Endothelial cell of umbilical vein (primary cell): ENCODE results near the gene NEU2. TPM values are rescaled to one million over a fixed set of nuclear protein-coding genes. Genes with fewer than 3 reads are reported as not detected.
A peak's percentile ranks its signal among the peaks of the same experiment; 100 is the strongest.

Source experiments
- BruUV-seq: library from RNA; stranded (reverse); fragments of 400-500 nt; replicated peaks from 2 replicates; lab custom pipeline; 2021; lab: Mats Ljungman, UMichigan
- CTCF ChIA-PET: fragments of 300-600, 350-600 bp; sonication (Branson Sonifier 250); formaldehyde crosslinking; loops from one replicate; lab custom pipeline; 2021; ENCODE audit warnings: antibody characterized with exemption, inconsistent platforms; lab: Charles Lee
- POLR2A ChIA-PET: fragments of 300-600, 350-600 bp; sonication (Branson Sonifier 250); formaldehyde crosslinking; loops from one replicate; lab custom pipeline; 2021; ENCODE audit warnings: antibody characterized with exemption, inconsistent platforms; lab: Charles Lee
- DNase-seq: peaks from one replicate; pipeline ENCODE4 v3.0.0-alpha.2; 2011; ENCODE audit warnings: low read depth, low spot score
- FAIRE-seq: peaks from 2 replicates; lab custom pipeline; 2011; peaks lifted over from hg19 to GRCh38; lab: Jason Lieb, UNC
- H2AFZ ChIP-seq: 2 replicates; pipeline ENCODE4 v1.6.0; 2012; ENCODE audit warnings: low read depth, low read length, control low read depth, inconsistent platforms
- H3K27ac ChIP-seq: 2 replicates; pipeline ENCODE4 v1.5.1; 2011; ENCODE audit warnings: low read depth, mild to moderate bottlenecking, control low read depth, low read length, moderate library complexity; ENCODE audit not compliant: insufficient read depth
- H3K27me3 ChIP-seq, 2 experiments: 2 replicates each; pipeline versions ENCODE4 v1.6.0 to v1.6.1; 2011; ENCODE audit warnings: low read length in 2 of 2, mixed read lengths in 1 of 2; ENCODE audit not compliant: control insufficient read depth in 2 of 2, insufficient read depth in 2 of 2
- H3K36me3 ChIP-seq, 2 experiments: 2 replicates in 1 of 2; 3 replicates in 1 of 2; pipeline ENCODE4 v1.5.1; 2011; ENCODE audit warnings: low read length in 2 of 2, mild to moderate bottlenecking in 1 of 2, moderate library complexity in 1 of 2; ENCODE audit not compliant: control insufficient read depth in 2 of 2, insufficient read depth in 2 of 2; ENCODE audit errors: extremely low read depth in 1 of 2
- H3K4me1 ChIP-seq: 3 replicates; pipeline ENCODE4 v1.5.1; 2011; ENCODE audit warnings: mild to moderate bottlenecking, low read length; ENCODE audit not compliant: control insufficient read depth, insufficient read depth; ENCODE audit errors: extremely low read depth
- H3K4me2 ChIP-seq: 2 replicates; pipeline ENCODE4 v1.6.1; 2011; ENCODE audit warnings: low read length, control low read depth, mixed read lengths; ENCODE audit not compliant: insufficient read depth
- H3K4me3 ChIP-seq, 3 experiments: fragments of 200-600 bp in 1 of 3; sonication (generic), shearing (Covaris generic) in 1 of 3; replicated peaks in 1 of 3; 2 replicates each; pipeline ENCODE4 v1.5.1; 2011 to 2016; ENCODE audit warnings: control low read depth in 3 of 3, low read length in 3 of 3, mild to moderate bottlenecking in 2 of 3, inconsistent platforms in 1 of 3, low read depth in 1 of 3, moderate library complexity in 1 of 3; ENCODE audit not compliant: insufficient read depth in 1 of 3
- H3K79me2 ChIP-seq: 2 replicates; pipeline ENCODE4 v1.6.0; 2012; ENCODE audit warnings: low read length, inconsistent platforms; ENCODE audit not compliant: control insufficient read depth, insufficient read depth
- H3K9ac ChIP-seq: replicated peaks from 2 replicates; pipeline ENCODE3; 2011; ENCODE audit warnings: low read length, control low read depth; ENCODE audit not compliant: insufficient read depth; ENCODE audit errors: extremely low read depth
- H3K9me1 ChIP-seq: replicated peaks from 3 replicates; pipeline ENCODE4 v1.6.0; 2011; ENCODE audit warnings: mild to moderate bottlenecking, low read length; ENCODE audit not compliant: control insufficient read depth, insufficient read depth; ENCODE audit errors: extremely low read depth
- H3K9me3 ChIP-seq: replicated peaks from 2 replicates; pipeline ENCODE4 v1.5.1; 2012; ENCODE audit warnings: low read length, inconsistent platforms; ENCODE audit not compliant: control insufficient read depth, insufficient read depth
- H4K20me1 ChIP-seq: replicated peaks from 2 replicates; pipeline ENCODE3; 2011; ENCODE audit warnings: mild to moderate bottlenecking, low read length; ENCODE audit not compliant: control insufficient read depth, insufficient read depth; ENCODE audit errors: extremely low read depth
- CTCF ChIP-seq, 2 donors: IDR thresholded peaks; 1 replicate in 1 of 2; 2 replicates in 1 of 2; pipeline ENCODE4 v1.5.1; 2011; ENCODE audit warnings: low read length in 2 of 2, mild to moderate bottlenecking in 2 of 2, moderate library complexity in 2 of 2, control low read depth in 1 of 2, inconsistent platforms in 1 of 2, low read depth in 1 of 2; ENCODE audit not compliant: insufficient read depth in 1 of 2; ENCODE audit errors: extremely low read depth in 1 of 2
- EZH2 ChIP-seq: IDR thresholded peaks from 2 replicates; pipeline ENCODE4 v1.6.1; 2012; ENCODE audit warnings: borderline replicate concordance, low read depth, mild to moderate bottlenecking, moderate library complexity, low read length, inconsistent platforms; ENCODE audit not compliant: severe bottlenecking
- FOS ChIP-seq: IDR thresholded peaks from 2 replicates; pipeline ENCODE4 v1.6.1; 2011; ENCODE audit warnings: mild to moderate bottlenecking, low read length, moderate library complexity, borderline replicate concordance; ENCODE audit not compliant: insufficient read depth
- GATA2 ChIP-seq: IDR thresholded peaks from 2 replicates; pipeline ENCODE4 v1.7.0; 2011; ENCODE audit warnings: low read depth, mild to moderate bottlenecking, moderate library complexity, mixed read lengths, low read length; ENCODE audit not compliant: insufficient read length, insufficient read depth
- JUN ChIP-seq: IDR thresholded peaks from 2 replicates; pipeline ENCODE4 v1.6.1; 2011; ENCODE audit warnings: borderline replicate concordance, low read depth; ENCODE audit not compliant: insufficient read length, insufficient read depth
- MYC ChIP-seq: IDR thresholded peaks from one replicate; pipeline ENCODE4 v1.6.1; 2011; ENCODE audit warnings: mild to moderate bottlenecking, low read depth, low read length
- POLR2A ChIP-seq: IDR thresholded peaks from 2 replicates; pipeline ENCODE4 v1.6.1; 2012; ENCODE audit warnings: low read depth, mild to moderate bottlenecking, control low read depth, low read length
- POLR2AphosphoS5 ChIP-seq: IDR thresholded peaks from 2 replicates; pipeline ENCODE4 v1.6.1; 2012; ENCODE audit warnings: low read depth, mild to moderate bottlenecking, control low read depth, low read length, moderate library complexity; ENCODE audit not compliant: insufficient read depth
- dilution Hi-C: fragments of 300-500 bp; cut with MboI; formaldehyde crosslinking; loops from one replicate; pipeline ENCODE4 v1.15.0; 2019; ENCODE audit warnings: low sequenced_read_pairs; ENCODE audit not compliant: extremely low pct_ligation_motif_present
- intact Hi-C: fragments of 100-400 bp; cut with micrococcal nuclease; formaldehyde crosslinking; loops from one replicate; pipeline ENCODE4 v1.10.0; 2022
- polyA plus RNA-seq, 4 experiments: library from polyadenylated mRNA; depleted of rRNA in 3 of 4; stranded (reverse) in 3 of 4; unstranded in 1 of 4; fragments of >200 nt; gene quantifications; 2 replicates each; pipeline versions ENCODE4 v1.2.1 to v1.2.3, GENCODE V29; 2011 to 2012; ENCODE audit warnings: missing spikeins in 1 of 4
- total RNA-seq: library from RNA; stranded (reverse); gene quantifications from 2 replicates; pipeline ENCODE4 v1.2.3, GENCODE V29; 2021

Gene NEU2
- total and polyA plus RNA-seq, 2 donors (not counting 3 experiments of a cell fraction or from before 2014, with no cell fraction given) = not detected

DNA sequence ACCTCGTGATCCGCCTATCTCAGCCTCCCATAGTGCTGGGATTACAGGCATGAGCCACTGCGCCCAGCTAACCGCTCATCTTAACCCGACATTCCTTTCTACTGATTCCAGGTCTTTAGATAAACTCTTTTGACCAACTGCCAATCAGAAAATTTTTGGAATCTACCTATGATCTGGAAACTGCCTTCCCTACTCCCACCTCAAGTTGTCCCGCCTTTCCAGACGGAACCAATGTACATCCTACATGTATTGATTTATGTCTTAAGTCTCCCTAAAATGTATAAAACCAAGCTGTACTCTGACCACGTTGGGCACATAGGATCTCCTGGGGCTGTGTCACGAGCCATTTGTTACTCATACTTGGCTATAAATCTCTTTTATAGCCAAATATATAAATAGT lies 3.2 kb upstream of the NEU2 start:
- FAIRE-seq = peak; percentile 4
- no peaks in the 10 kb centered on the region for H3K27me3 ChIP-seq
- no peak for DNase-seq
- no peaks in the 10 kb centered on the region for H3K79me2 ChIP-seq
- ChIA-PET CTCF (interaction anchor here (0.6 to 2.2 kb wide), 59 partner anchors 8 to 418 kb away, joined by 3 to 55 read pairs (median 4); partner anchors contain the start of genes ATG16L1, INPP5D and NGEF), POLR2A (no interaction called here)
- intact Hi-C loops = loop anchor here (1.0 to 10.0 kb wide), 3 partner anchors 176 to 425 kb away; partner anchors contain the start of gene ATG16L1
- H3K4me1 ChIP-seq = no peaks in the 10 kb centered on the region
- H3K9ac ChIP-seq = no peak overlapping the region
- no peak overlapping the region for H3K27ac ChIP-seq
- no peaks in the 10 kb centered on the region for H3K9me3 ChIP-seq
- H2AFZ ChIP-seq = no peak overlapping the region
- no peaks in the 10 kb centered on the region for H3K36me3 ChIP-seq
- no peak overlapping the region for H3K4me3 ChIP-seq
- TF ChIP-seq EZH2 (no peak), MYC (no peak), POLR2AphosphoS5 (no peak), POLR2A (no peak), JUN (no peak), FOS (no peak), CTCF (IDR thresholded peaks at IDR 0.05; ENCODE audit: extremely low read depth in 1 of 2, insufficient read depth in 1 of 2, low read depth in 1 of 2, low read length in 2 of 2) (no peak), GATA2 (no peak)
- dilution Hi-C loops = no loop called here
- no peaks in the 10 kb centered on the region for H3K9me1 ChIP-seq
- H3K4me2 ChIP-seq = no peak overlapping the region
- no peaks in the 10 kb centered on the region for H4K20me1 ChIP-seq
- no TSS peak for BruUV-seq
